ENCODE results near the gene HIP1. TPM values are rescaled to one million over a fixed set of nuclear protein-coding genes. Genes with fewer than 3 reads are reported as not detected.

The HIP1 gene
- total RNA-seq, 1 experiment from 2014 or later: 11.1 TPM

DNA sequence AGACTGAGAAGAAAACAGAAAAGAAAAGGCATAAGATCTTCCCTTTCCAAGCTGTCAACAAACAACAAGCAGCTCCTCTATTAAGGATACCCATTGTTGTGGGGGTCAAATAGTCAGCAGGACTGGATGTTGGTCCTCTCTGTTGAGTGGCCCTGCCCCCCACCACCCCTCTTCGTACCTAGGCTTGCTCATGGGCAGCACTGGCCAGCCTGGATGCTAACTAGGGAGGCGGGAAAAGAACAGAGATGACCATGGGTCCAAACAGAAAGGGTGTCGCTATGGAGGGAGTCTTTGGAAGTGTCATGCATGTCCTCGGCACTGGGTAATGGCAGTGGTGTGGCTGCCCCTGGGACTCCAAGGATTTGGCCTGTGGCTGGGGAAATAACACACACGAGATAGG is 201.0 kb downstream of the HIP1 start:
- TF ChIP-seq, protein P1, sequence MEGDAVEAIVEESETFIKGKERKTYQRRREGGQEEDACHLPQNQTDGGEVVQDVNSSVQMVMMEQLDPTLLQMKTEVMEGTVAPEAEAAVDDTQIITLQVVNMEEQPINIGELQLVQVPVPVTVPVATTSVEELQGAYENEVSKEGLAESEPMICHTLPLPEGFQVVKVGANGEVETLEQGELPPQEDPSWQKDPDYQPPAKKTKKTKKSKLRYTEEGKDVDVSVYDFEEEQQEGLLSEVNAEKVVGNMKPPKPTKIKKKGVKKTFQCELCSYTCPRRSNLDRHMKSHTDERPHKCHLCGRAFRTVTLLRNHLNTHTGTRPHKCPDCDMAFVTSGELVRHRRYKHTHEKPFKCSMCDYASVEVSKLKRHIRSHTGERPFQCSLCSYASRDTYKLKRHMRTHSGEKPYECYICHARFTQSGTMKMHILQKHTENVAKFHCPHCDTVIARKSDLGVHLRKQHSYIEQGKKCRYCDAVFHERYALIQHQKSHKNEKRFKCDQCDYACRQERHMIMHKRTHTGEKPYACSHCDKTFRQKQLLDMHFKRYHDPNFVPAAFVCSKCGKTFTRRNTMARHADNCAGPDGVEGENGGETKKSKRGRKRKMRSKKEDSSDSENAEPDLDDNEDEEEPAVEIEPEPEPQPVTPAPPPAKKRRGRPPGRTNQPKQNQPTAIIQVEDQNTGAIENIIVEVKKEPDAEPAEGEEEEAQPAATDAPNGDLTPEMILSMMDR (IDR thresholded peaks at IDR 0.05; ENCODE audit: unreplicated experiment): no peak
- Mint-ChIP-seq H3K27me3 (ENCODE audit: insufficient read depth, unreplicated experiment) (no peaks in the 10 kb centered on the region), H3K4me1 (ENCODE audit: insufficient read depth, unreplicated experiment) (peaks cover 5% of the 10 kb centered on the region), H3K36me3 (ENCODE audit: insufficient read depth, unreplicated experiment) (peaks cover 16% of the 10 kb centered on the region), H3K27ac (ENCODE audit: low read depth, unreplicated experiment) (no peak overlapping the region), H3K9me3 (ENCODE audit: unreplicated experiment) (no peaks in the 10 kb centered on the region), H3K4me3 (ENCODE audit: unreplicated experiment) (no peak overlapping the region)
- no peak for DNase-seq (ENCODE audit: unreplicated experiment)
- ChIA-PET CTCF (no interaction called here), POLR2A (no interaction called here)
- BruUV-seq (replicated peaks): no TSS peak
- intact Hi-C loops (cut with micrococcal nuclease): no loop called here

- Mint-ChIP-seq H3K4me1 (ENCODE audit: insufficient read depth, unreplicated experiment) (peaks cover 5% of the 10 kb centered on the region), H3K36me3 (ENCODE audit: insufficient read depth, unreplicated experiment) (peaks cover 13% of the 10 kb centered on the region), H3K27me3 (ENCODE audit: insufficient read depth, unreplicated experiment) (no peaks in the 10 kb centered on the region), H3K4me3 (ENCODE audit: unreplicated experiment) (no peak overlapping the region), H3K9me3 (ENCODE audit: unreplicated experiment) (no peaks in the 10 kb centered on the region), H3K27ac (ENCODE audit: low read depth, unreplicated experiment) (no peak overlapping the region)
- ChIA-PET POLR2A (no interaction called here), CTCF (interaction anchor here (0.6 kb wide), 1 partner anchor 1344 kb away, joined by 3 read pairs; no protein-coding TSS in a partner anchor)
- BruUV-seq (replicated peaks): no TSS peak
- no peak for DNase-seq (ENCODE audit: unreplicated experiment)
- TF ChIP-seq, protein P1 (IDR thresholded peaks at IDR 0.05; ENCODE audit: unreplicated experiment): no peak
- intact Hi-C loops (cut with micrococcal nuclease): no loop called here
These were observed 201.7 kb downstream of the HIP1 start for GRCh38 chr7:75536940-75537538.

DNA sequence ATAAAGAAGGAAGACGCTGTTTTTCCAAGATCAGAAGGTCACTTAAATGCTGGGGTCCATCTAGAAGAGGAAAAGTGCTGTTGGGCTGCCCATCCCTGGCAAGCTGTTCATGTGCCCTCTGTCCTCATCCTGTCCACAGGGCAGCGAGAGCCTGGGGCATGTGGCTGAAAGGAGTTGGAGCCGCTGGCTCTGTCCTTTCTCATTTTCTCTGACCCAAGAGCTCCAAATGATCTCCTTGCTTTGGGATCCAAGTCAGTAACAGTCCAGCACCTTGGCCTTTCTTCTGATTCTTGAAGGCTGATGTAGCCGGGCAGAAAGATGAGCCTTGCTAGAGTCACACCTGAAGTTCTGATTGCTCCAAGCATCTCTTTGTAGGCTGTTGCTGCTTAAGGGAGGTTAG is 202.2 kb downstream of the HIP1 start:
- POLR2A ChIA-PET: no interaction called here
- H3K4me1 Mint-ChIP-seq (ENCODE audit: insufficient read depth, unreplicated experiment): peaks cover 9% of the 10 kb centered on the region
- no peak overlapping the region for H3K4me3 Mint-ChIP-seq (ENCODE audit: unreplicated experiment)
- intact Hi-C loops (cut with micrococcal nuclease): no loop called here
- no peaks in the 10 kb centered on the region for H3K27me3 Mint-ChIP-seq (ENCODE audit: insufficient read depth, unreplicated experiment)
- CTCF ChIA-PET: interaction anchor here (0.6 kb wide), 2 partner anchors 121 to 1343 kb away, joined by 3 to 5 read pairs; no protein-coding TSS in a partner anchor
- TF ChIP-seq, protein P1 (IDR thresholded peaks at IDR 0.05; ENCODE audit: unreplicated experiment): no peak
- H3K9me3 Mint-ChIP-seq (ENCODE audit: unreplicated experiment): no peaks in the 10 kb centered on the region
- peaks cover 7% of the 10 kb centered on the region for H3K36me3 Mint-ChIP-seq (ENCODE audit: insufficient read depth, unreplicated experiment)
- no peak for DNase-seq (ENCODE audit: unreplicated experiment)
- H3K27ac Mint-ChIP-seq (ENCODE audit: low read depth, unreplicated experiment): no peak overlapping the region
- no TSS peak for BruUV-seq (replicated peaks)

DNA sequence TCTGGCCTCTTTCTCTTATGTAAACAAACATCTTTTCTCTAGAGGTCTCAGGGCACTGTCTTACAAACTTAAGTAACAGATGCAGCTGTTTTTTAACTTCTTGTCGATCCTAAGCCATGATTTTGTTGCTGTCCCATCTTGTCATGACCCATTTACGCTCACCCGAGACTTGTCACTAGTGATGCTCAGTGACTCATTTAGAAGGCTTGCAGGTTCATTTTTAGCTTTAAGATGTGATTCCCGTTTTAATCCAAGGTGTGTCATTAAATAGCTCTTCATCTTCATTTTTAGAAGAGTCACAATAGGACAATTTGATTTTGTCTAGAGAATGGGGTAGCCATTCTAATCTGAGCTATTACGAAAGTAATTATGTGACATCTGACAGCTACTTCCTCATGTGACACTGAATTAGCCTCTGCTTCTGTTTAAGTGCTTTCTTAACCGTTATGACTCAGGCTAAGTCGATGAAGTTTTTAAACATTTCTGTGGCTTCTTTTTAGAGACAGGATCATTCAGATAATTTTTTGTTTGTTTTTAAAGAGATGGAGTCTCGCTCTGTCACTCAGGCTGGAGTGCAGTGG is 203.9 kb downstream of the HIP1 start:
- BruUV-seq (replicated peaks): TSS peak; percentile 14
- ChIA-PET CTCF (interaction anchor here (0.5 to 1.5 kb wide), 4 partner anchors 10 to 228 kb away, joined by 3 to 4 read pairs (median 4); no protein-coding TSS in a partner anchor), POLR2A (no interaction called here)
- intact Hi-C loops (cut with micrococcal nuclease): no loop called here
- Mint-ChIP-seq H3K9me3 (ENCODE audit: unreplicated experiment) (no peaks in the 10 kb centered on the region), H3K36me3 (ENCODE audit: insufficient read depth, unreplicated experiment) (peaks cover 6% of the 10 kb centered on the region), H3K4me3 (ENCODE audit: unreplicated experiment) (no peak overlapping the region), H3K4me1 (ENCODE audit: insufficient read depth, unreplicated experiment) (peaks cover 17% of the 10 kb centered on the region), H3K27me3 (ENCODE audit: insufficient read depth, unreplicated experiment) (no peaks in the 10 kb centered on the region), H3K27ac (ENCODE audit: low read depth, unreplicated experiment) (no peak overlapping the region)
- peak; percentile 24 for DNase-seq (ENCODE audit: unreplicated experiment)
- TF ChIP-seq, protein P1 (IDR thresholded peaks at IDR 0.05; ENCODE audit: unreplicated experiment): no peak

Data from MCF 10A (cell line).